Naive thymus-derived CD4-positive, alpha-beta T cell (primary cell): ENCODE measurements around the gene ADAMTS15. TPM values are rescaled to one million over a fixed set of nuclear protein-coding genes. Genes with fewer than 3 reads are reported as not detected.

ENCODE experiments used
- ATAC-seq: fragments of 150-1000 bp; cut with Tn5 transposase; 2 replicates; pipeline ENCODE4 v1.10.0; 2021; ENCODE audit warnings: mild to moderate bottlenecking, moderate library complexity
- CTCF ChIA-PET: fragments of 350-600 bp; sonication (Branson Sonifier 250); formaldehyde crosslinking; loops from one replicate; lab custom pipeline; 2021; ENCODE audit warnings: antibody characterized with exemption; lab: Charles Lee
- POLR2A ChIA-PET: fragments of 350-600 bp; sonication (Branson Sonifier 250); formaldehyde crosslinking; loops from one replicate; lab custom pipeline; 2021; ENCODE audit warnings: antibody characterized with exemption, inconsistent platforms; lab: Charles Lee
- DNase-seq, 9 donors: peaks; one replicate each; pipeline versions ENCODE4 v3.0.0 to v3.0.0-alpha.2; 2020 to 2022; ENCODE audit warnings: mixed read lengths in 1 of 9
- H3K27ac ChIP-seq: one replicate; pipeline ENCODE4 v1.7.0; 2013; ENCODE audit warnings: mild to moderate bottlenecking, low read depth, low read length, moderate library complexity
- H3K27me3 ChIP-seq, 2 donors: one replicate each; pipeline ENCODE4 v1.7.0; 2013; ENCODE audit warnings: low read length in 2 of 2, mild to moderate bottlenecking in 2 of 2, moderate library complexity in 2 of 2; ENCODE audit not compliant: control insufficient read depth in 2 of 2, insufficient read depth in 2 of 2
- H3K36me3 ChIP-seq, 3 experiments: 1 replicate in 2 of 3; 2 replicates in 1 of 3; pipeline ENCODE4 v1.7.0; 2013; ENCODE audit warnings: low read length in 3 of 3, mild to moderate bottlenecking in 3 of 3, moderate library complexity in 1 of 3; ENCODE audit not compliant: insufficient read depth in 3 of 3, control insufficient read depth in 2 of 3
- H3K4me1 ChIP-seq, 2 donors: one replicate each; pipeline ENCODE4 v1.7.0; 2013; ENCODE audit warnings: low read length in 2 of 2, mild to moderate bottlenecking in 2 of 2, moderate library complexity in 1 of 2; ENCODE audit not compliant: control insufficient read depth in 2 of 2, insufficient read depth in 2 of 2
- H3K4me3 ChIP-seq: 2 replicates; pipeline ENCODE4 v1.7.0; 2013; ENCODE audit warnings: mild to moderate bottlenecking, low read length
- H3K9me3 ChIP-seq, 3 experiments: 1 replicate in 2 of 3; 2 replicates in 1 of 3; pipeline ENCODE4 v1.7.0; 2013; ENCODE audit warnings: low read length in 3 of 3; ENCODE audit not compliant: control insufficient read depth in 2 of 3
- H3K27ac Mint-ChIP-seq, 9 donors: one replicate each; pipeline ENCODE4 v1.8.0; 2020 to 2022; ENCODE audit warnings: mixed read lengths in 9 of 9, mild to moderate bottlenecking in 8 of 9, moderate library complexity in 5 of 9, inconsistent platforms in 2 of 9
- H3K27me3 Mint-ChIP-seq, 5 donors: one replicate each; pipeline ENCODE4 v1.8.0; 2021 to 2022; ENCODE audit warnings: mixed read lengths in 5 of 5, mild to moderate bottlenecking in 1 of 5
- H3K36me3 Mint-ChIP-seq, 5 donors: one replicate each; pipeline ENCODE4 v1.8.0; 2020 to 2022; ENCODE audit warnings: mixed read lengths in 5 of 5, mild to moderate bottlenecking in 3 of 5, inconsistent platforms in 1 of 5
- H3K4me1 Mint-ChIP-seq, 7 donors: one replicate each; pipeline ENCODE4 v1.8.0; 2020 to 2022; ENCODE audit warnings: mixed read lengths in 7 of 7, mild to moderate bottlenecking in 3 of 7, inconsistent platforms in 1 of 7
- H3K4me3 Mint-ChIP-seq, 10 donors: one replicate each; pipeline ENCODE4 v1.8.0; 2020 to 2022; ENCODE audit warnings: mild to moderate bottlenecking in 10 of 10, mixed read lengths in 10 of 10, moderate library complexity in 6 of 10, inconsistent platforms in 2 of 10
- H3K9me3 Mint-ChIP-seq, 11 donors: one replicate each; pipeline ENCODE4 v1.8.0; 2020 to 2022; ENCODE audit warnings: mixed read lengths in 11 of 11, mild to moderate bottlenecking in 4 of 11, inconsistent platforms in 1 of 11, moderate library complexity in 1 of 11
- intact Hi-C, 2 donors: fragments of 100-400 bp; cut with micrococcal nuclease; formaldehyde crosslinking; loops; one replicate each; pipeline ENCODE4 v1.15.1; 2023
- polyA plus RNA-seq, 2 donors: library from polyadenylated mRNA; unstranded; fragments of 300-500 nt; fragmentation: Illumina TruSeq; gene quantifications; one replicate each; pipeline ENCODE4 v1.2.3, GENCODE V29; 2021
- total RNA-seq, 6 experiments: library from RNA in 5 of 6; stranded (reverse) in 5 of 6; gene quantifications; 1 replicate in 5 of 6; 2 replicates in 1 of 6; pipeline ENCODE4 v1.2.3 and lab custom pipeline; 2021 to 2026

Gene ADAMTS15
- total and polyA plus RNA-seq, 7 experiments from 2014 or later: 0.12 TPM; not detected in 6

GRCh38 chr11:130418756-130419155, 29.7 kb upstream of the ADAMTS15 start:
- H3K27me3 ChIP-seq: no peaks in the 10 kb centered on the region
- no peak for DNase-seq
- intact Hi-C loops: no loop called here
- H3K36me3 ChIP-seq: no peaks in the 10 kb centered on the region
- no peaks in the 10 kb centered on the region for H3K36me3 Mint-ChIP-seq
- peaks cover 0 to 3% (median 0%) of the 10 kb centered on the region in 7 donors for H3K4me1 Mint-ChIP-seq
- H3K4me1 ChIP-seq: no peaks in the 10 kb centered on the region
- CTCF ChIA-PET: interaction anchor here (1.1 kb wide), 1 partner anchor 16 kb away, joined by 3 read pairs; no protein-coding TSS in a partner anchor
- H3K27ac ChIP-seq: no peak overlapping the region
- POLR2A ChIA-PET: no interaction called here
- H3K4me3 ChIP-seq: no peak overlapping the region
- H3K9me3 Mint-ChIP-seq: peaks cover 0 to 2% (median 0%) of the 10 kb centered on the region in 11 donors
- H3K4me3 Mint-ChIP-seq: no peak overlapping the region
- no peak overlapping the region for H3K27ac Mint-ChIP-seq
- ATAC-seq: no peak
- peaks cover 4 to 16% (median 13%) of the 10 kb centered on the region in 5 donors for H3K27me3 Mint-ChIP-seq
- no peaks in the 10 kb centered on the region for H3K9me3 ChIP-seq

- no peaks in the 10 kb centered on the region for H3K4me1 ChIP-seq
- POLR2A ChIA-PET: no interaction called here
- no peaks in the 10 kb centered on the region for H3K9me3 Mint-ChIP-seq
- peaks cover 18 to 32% (median 24%) of the 10 kb centered on the region in 5 donors for H3K27me3 Mint-ChIP-seq
- H3K4me3 Mint-ChIP-seq: no peak overlapping the region
- H3K27ac Mint-ChIP-seq: no peak overlapping the region
- H3K36me3 ChIP-seq: no peaks in the 10 kb centered on the region
- no peak for DNase-seq
- H3K4me3 ChIP-seq: no peak overlapping the region
- no peak overlapping the region for H3K27ac ChIP-seq
- H3K9me3 ChIP-seq: no peaks in the 10 kb centered on the region
- CTCF ChIA-PET: interaction anchor here (0.5 kb wide), 1 partner anchor 46 kb away, joined by 3 read pairs; no protein-coding TSS in a partner anchor
- ATAC-seq: no peak
- intact Hi-C loops: no loop called here
- no peaks in the 10 kb centered on the region for H3K36me3 Mint-ChIP-seq
- peaks cover 0 to 3% (median 0%) of the 10 kb centered on the region in 7 donors for H3K4me1 Mint-ChIP-seq
- no peaks in the 10 kb centered on the region for H3K27me3 ChIP-seq
Observed at GRCh38 chr11:130420478-130421198, 27.8 kb upstream of the ADAMTS15 start.

GRCh38 chr11:130421199-130421585, 27.3 kb upstream of the ADAMTS15 start:
- Mint-ChIP-seq H3K36me3 (no peaks in the 10 kb centered on the region), H3K27me3 (peaks cover 19 to 37% (median 27%) of the 10 kb centered on the region in 5 donors), H3K9me3 (no peaks in the 10 kb centered on the region), H3K4me3 (no peak overlapping the region), H3K4me1 (peaks cover 0 to 3% (median 0%) of the 10 kb centered on the region in 7 donors), H3K27ac (no peak overlapping the region)
- POLR2A ChIA-PET: no interaction called here
- CTCF ChIA-PET: interaction anchor here (0.5 kb wide), 1 partner anchor 47 kb away, joined by 3 read pairs; no protein-coding TSS in a partner anchor
- no peaks in the 10 kb centered on the region for H3K36me3 ChIP-seq
- no peak overlapping the region for H3K4me3 ChIP-seq
- ATAC-seq: no peak
- no peaks in the 10 kb centered on the region for H3K4me1 ChIP-seq
- no peak overlapping the region for H3K27ac ChIP-seq
- DNase-seq: no peak
- H3K27me3 ChIP-seq: no peaks in the 10 kb centered on the region
- intact Hi-C loops: no loop called here
- no peaks in the 10 kb centered on the region for H3K9me3 ChIP-seq

- Histone ChIP-seq H3K4me1 (no peaks in the 10 kb centered on the region), H3K9me3 (no peaks in the 10 kb centered on the region), H3K27ac (no peak overlapping the region), H3K4me3 (no peak overlapping the region), H3K36me3 (no peaks in the 10 kb centered on the region), H3K27me3 (no peaks in the 10 kb centered on the region)
- peaks cover 0 to 3% (median 0%) of the 10 kb centered on the region in 7 donors for H3K4me1 Mint-ChIP-seq
- CTCF ChIA-PET: no interaction called here
- peaks cover 24 to 42% (median 32%) of the 10 kb centered on the region in 5 donors for H3K27me3 Mint-ChIP-seq
- intact Hi-C loops: no loop called here
- no peak overlapping the region for H3K27ac Mint-ChIP-seq
- POLR2A ChIA-PET: no interaction called here
- ATAC-seq: no peak
- no peaks in the 10 kb centered on the region for H3K36me3 Mint-ChIP-seq
- no peak overlapping the region for H3K4me3 Mint-ChIP-seq
- no peak for DNase-seq
- H3K9me3 Mint-ChIP-seq: no peaks in the 10 kb centered on the region
Observed at GRCh38 chr11:130421697-130422096, 26.7 kb upstream of the ADAMTS15 start.

- Histone ChIP-seq H3K27ac (no peak overlapping the region), H3K4me1 (no peaks in the 10 kb centered on the region), H3K27me3 (no peaks in the 10 kb centered on the region), H3K36me3 (no peaks in the 10 kb centered on the region), H3K4me3 (no peak overlapping the region), H3K9me3 (no peaks in the 10 kb centered on the region)
- Mint-ChIP-seq H3K4me3 (no peak overlapping the region), H3K27ac (no peak overlapping the region), H3K9me3 (no peaks in the 10 kb centered on the region), H3K4me1 (peaks cover 0 to 8% (median 5%) of the 10 kb centered on the region in 7 donors), H3K27me3 (peaks cover 31 to 50% (median 39%) of the 10 kb centered on the region in 5 donors), H3K36me3 (no peaks in the 10 kb centered on the region)
- intact Hi-C loops: no loop called here
- DNase-seq: no peak
- POLR2A ChIA-PET: no interaction called here
- no peak for ATAC-seq
- CTCF ChIA-PET: no interaction called here
Observed at GRCh38 chr11:130422251-130422995, 26.0 kb upstream of the ADAMTS15 start.

- intact Hi-C loops: no loop called here
- POLR2A ChIA-PET: no interaction called here
- DNase-seq (no peak), ATAC-seq (no peak)
- H3K27ac Mint-ChIP-seq: no peak overlapping the region
- peaks cover 3 to 10% (median 7%) of the 10 kb centered on the region in 7 donors for H3K4me1 Mint-ChIP-seq
- no peak overlapping the region for H3K4me3 Mint-ChIP-seq
- no peaks in the 10 kb centered on the region for H3K36me3 Mint-ChIP-seq
- Histone ChIP-seq H3K4me3 (no peak overlapping the region), H3K27ac (no peak overlapping the region), H3K36me3 (no peaks in the 10 kb centered on the region), H3K4me1 (no peaks in the 10 kb centered on the region), H3K27me3 (no peaks in the 10 kb centered on the region), H3K9me3 (no peaks in the 10 kb centered on the region)
- CTCF ChIA-PET: no interaction called here
- H3K9me3 Mint-ChIP-seq: no peaks in the 10 kb centered on the region
- peaks cover 35 to 53% (median 41%) of the 10 kb centered on the region in 5 donors for H3K27me3 Mint-ChIP-seq
Observed at GRCh38 chr11:130423541-130424142, 24.8 kb upstream of the ADAMTS15 start.
